ENCODE data around the gene IL1RAPL1. TPM values are rescaled to one million over a fixed set of nuclear protein-coding genes. Genes with fewer than 3 reads are reported as not detected.

Gene IL1RAPL1
- total RNA-seq, 3 donors from 2014 or later = 0.34 to 0.79 TPM; not detected in 1

GRCh38 chrX:28717864-28718263, 130.6 kb downstream of the IL1RAPL1 start:
- DNase-seq = no peak
- no peak for TF ChIP-seq CTCF (IDR thresholded peaks at IDR 0.05)
- H3K9me3 ChIP-seq = no peaks in the 10 kb centered on the region
- no peak overlapping the region for H3K4me3 ChIP-seq
- no peak for ATAC-seq
- intact Hi-C loops (cut with DNase I, micrococcal nuclease) = no loop called here
- H3K4me1 ChIP-seq (ENCODE audit: low read depth) = no peaks in the 10 kb centered on the region
- no peaks in the 10 kb centered on the region for H3K36me3 ChIP-seq (ENCODE audit: low read depth)

GRCh38 chrX:28718450-28718849, 131.2 kb downstream of the IL1RAPL1 start:
- no peaks in the 10 kb centered on the region for H3K9me3 ChIP-seq
- no peak for TF ChIP-seq CTCF (IDR thresholded peaks at IDR 0.05)
- DNase-seq = no peak
- H3K36me3 ChIP-seq (ENCODE audit: low read depth) = no peaks in the 10 kb centered on the region
- H3K4me1 ChIP-seq (ENCODE audit: low read depth) = no peaks in the 10 kb centered on the region
- intact Hi-C loops (cut with DNase I, micrococcal nuclease) = no loop called here
- no peak overlapping the region for H3K4me3 ChIP-seq
- ATAC-seq = no peak

DNA sequence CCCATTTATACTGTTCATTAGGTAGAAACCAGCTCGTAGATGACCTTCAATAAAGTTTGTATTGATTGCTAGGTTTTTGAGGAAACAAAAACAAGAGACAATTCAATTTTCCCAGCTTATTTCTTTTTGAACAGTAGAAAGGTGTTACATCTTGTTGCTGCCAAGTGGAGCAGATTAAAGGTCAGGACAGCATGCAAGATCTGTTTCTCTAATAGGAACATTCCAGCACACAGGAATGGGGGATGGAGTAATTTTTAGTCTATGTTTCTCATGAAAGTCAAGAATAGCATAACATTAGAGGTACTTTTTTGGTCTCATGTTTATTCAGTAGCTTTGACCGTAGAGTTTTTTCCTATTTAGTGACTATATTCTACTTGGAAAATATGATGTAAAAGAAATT, 132.4 kb downstream of the IL1RAPL1 start:
- DNase-seq (no peak), ATAC-seq (no peak)
- H3K9me3 ChIP-seq = no peaks in the 10 kb centered on the region
- H3K36me3 ChIP-seq (ENCODE audit: low read depth) = no peaks in the 10 kb centered on the region
- no peaks in the 10 kb centered on the region for H3K4me1 ChIP-seq (ENCODE audit: low read depth)
- intact Hi-C loops (cut with DNase I, micrococcal nuclease) = no loop called here
- TF ChIP-seq CTCF (IDR thresholded peaks at IDR 0.05) = no peak
- no peak overlapping the region for H3K4me3 ChIP-seq

DNA sequence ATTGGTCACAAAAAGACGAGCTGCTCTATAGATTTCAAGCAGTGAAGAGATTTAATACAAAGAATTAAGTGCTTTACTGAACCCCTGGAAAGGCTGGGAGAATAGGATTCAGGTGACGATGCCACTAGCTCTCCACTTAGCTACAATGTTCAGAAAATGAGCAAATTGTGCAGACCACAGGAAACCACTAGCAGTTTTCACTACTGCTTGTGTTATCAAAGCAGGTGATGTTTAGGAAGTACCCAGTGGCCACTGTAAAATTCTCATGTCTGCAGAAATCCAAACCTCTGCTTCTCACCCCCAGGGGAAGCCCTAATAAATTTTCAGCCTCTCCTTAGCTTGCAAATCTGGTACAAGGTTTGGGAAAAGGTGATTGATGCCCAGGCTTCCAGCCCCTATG, 165.1 kb downstream of the IL1RAPL1 start:
- H3K4me3 ChIP-seq = no peak overlapping the region
- H3K36me3 ChIP-seq (ENCODE audit: low read depth) = no peaks in the 10 kb centered on the region
- DNase-seq (no peak), ATAC-seq (no peak)
- TF ChIP-seq CTCF (IDR thresholded peaks at IDR 0.05) = no peak
- no peaks in the 10 kb centered on the region for H3K4me1 ChIP-seq (ENCODE audit: low read depth)
- H3K9me3 ChIP-seq = no peaks in the 10 kb centered on the region
- intact Hi-C loops (cut with DNase I, micrococcal nuclease) = no loop called here

GRCh38 chrX:28756175-28756574, 168.9 kb downstream of the IL1RAPL1 start:
- ATAC-seq (no peak), DNase-seq (no peak)
- H3K4me1 ChIP-seq (ENCODE audit: low read depth) = no peaks in the 10 kb centered on the region
- intact Hi-C loops (cut with DNase I, micrococcal nuclease) = no loop called here
- no peaks in the 10 kb centered on the region for H3K36me3 ChIP-seq (ENCODE audit: low read depth)
- H3K9me3 ChIP-seq = no peaks in the 10 kb centered on the region
- no peak overlapping the region for H3K4me3 ChIP-seq
- TF ChIP-seq CTCF (IDR thresholded peaks at IDR 0.05) = no peak

DNA sequence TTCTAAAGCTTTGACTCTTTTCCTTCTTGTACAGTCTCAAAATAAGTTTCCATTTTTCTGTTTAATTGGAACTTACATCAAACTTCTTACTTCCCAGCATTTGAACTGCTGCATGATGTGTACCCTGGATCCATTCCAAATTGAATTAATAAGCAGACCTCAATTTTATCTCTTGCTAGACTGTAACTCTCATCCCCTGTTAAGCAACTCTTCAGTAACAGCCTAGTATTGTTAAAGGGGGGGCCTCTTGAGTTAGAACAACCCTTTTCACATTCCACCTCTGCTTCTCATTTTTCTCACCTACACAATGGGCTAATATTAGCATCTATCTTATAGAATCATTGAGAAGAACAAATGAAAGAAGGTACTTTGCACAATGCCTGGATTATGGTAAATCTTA, 169.4 kb downstream of the IL1RAPL1 start:
- intact Hi-C loops (cut with DNase I, micrococcal nuclease) = no loop called here
- H3K9me3 ChIP-seq = no peaks in the 10 kb centered on the region
- DNase-seq (no peak), ATAC-seq (no peak)
- no peaks in the 10 kb centered on the region for H3K36me3 ChIP-seq (ENCODE audit: low read depth)
- TF ChIP-seq CTCF (IDR thresholded peaks at IDR 0.05) = no peak
- H3K4me1 ChIP-seq (ENCODE audit: low read depth) = no peaks in the 10 kb centered on the region
- H3K4me3 ChIP-seq = no peak overlapping the region

Measured in mucosa of descending colon (tissue), 3 donors.